ENCODE measurements around the gene UBXN2A. TPM values are rescaled to one million over a fixed set of nuclear protein-coding genes. Genes with fewer than 3 reads are reported as not detected.

The UBXN2A gene
- 13.3 and 29.5 TPM in 2 replicates for total RNA-seq (2014; rRNA removed; shearing (Covaris generic))

DNA sequence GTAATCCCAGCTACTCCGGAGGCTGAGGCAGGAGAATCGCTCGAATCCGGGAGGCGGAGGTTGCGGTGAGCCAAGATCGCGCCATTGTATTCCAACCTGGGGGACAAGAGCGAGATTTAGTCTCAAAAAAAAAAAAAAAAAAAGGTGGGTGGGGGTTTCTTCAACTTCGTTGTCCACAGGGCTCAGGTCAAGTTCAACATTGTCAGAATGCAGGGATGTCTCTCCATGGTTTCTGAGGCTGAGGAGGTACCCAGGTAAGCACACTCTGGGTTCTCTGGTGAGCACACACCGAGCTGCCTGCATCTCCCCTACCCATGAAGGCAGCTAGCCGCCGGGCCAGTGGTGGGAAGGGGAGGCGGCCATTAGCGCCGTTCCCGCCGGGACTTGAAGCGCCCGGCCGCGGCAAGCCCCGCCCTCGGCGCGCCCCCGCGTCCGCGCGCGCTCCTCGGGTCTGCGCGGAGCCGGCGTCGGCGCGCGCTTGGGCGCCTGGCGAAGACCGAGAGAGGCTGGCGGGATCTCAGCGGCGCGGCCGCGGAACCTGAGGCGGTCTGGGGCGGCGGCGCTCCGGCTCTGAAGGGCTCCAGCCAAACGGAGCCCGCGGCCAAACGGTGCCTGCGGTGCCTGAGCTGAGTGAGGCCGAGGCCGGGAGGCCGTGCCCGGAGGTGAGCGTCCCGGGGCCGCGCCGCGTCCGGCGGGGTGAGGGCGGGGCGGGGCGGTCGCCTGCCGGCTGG is at the start of gene UBXN2A:
Gene UBXN2A (plus strand): TSS at position 477 of the 731 bp plus-strand sequence. CDS start 17,852 bp downstream, outside the sequence.
- DNase-seq (ENCODE audit: low spot score): peak; percentile 80
- in situ Hi-C loops (cut with HindIII; ENCODE audit: low sequenced_read_pairs): no loop called here

GRCh38 chr2:23900133-23900532 is 40.1 kb upstream of the UBXN2A start:
- DNase-seq (ENCODE audit: low spot score): no peak
- in situ Hi-C loops (cut with HindIII; ENCODE audit: low sequenced_read_pairs): loop anchor here (5.0 kb wide), 1 partner anchor 57 kb away; no protein-coding TSS in a partner anchor

DNA sequence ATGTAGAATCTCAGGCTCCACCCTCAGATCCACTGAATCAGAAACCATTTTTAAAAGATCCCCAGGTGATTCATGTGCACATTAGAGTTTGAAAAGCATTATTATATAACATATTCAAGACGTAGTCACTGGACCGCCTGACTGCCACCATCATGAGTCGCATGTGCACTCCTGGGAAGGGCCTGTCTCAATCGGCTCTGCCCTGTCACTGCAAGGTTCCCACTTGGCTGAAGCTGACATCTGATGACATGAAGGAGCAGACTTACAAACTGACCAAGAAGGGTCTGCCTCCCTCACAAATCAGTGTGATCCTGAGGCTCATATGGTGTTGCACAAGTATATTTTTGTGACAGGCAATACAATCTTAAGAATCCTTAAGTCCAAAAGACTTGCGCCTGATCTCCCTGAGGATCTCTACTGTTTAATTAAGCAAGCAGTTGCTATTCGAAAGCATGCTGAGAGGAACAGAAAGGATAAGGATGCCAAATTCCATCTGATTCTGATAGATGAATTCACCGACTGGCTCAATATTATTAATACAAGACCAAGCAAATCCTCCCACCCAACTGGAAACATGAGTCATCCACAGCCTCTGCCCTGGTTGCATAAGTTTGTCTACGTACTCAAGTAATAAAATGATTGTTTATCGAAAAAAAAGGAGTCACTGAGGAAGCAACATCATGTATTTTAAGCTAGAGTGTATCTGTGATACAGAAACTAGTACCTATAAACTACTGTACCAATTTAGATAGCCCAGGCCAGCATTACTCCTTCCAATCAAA is 39.5 kb upstream of the UBXN2A start:
- peak; percentile 21 for DNase-seq (ENCODE audit: low spot score)

DNA sequence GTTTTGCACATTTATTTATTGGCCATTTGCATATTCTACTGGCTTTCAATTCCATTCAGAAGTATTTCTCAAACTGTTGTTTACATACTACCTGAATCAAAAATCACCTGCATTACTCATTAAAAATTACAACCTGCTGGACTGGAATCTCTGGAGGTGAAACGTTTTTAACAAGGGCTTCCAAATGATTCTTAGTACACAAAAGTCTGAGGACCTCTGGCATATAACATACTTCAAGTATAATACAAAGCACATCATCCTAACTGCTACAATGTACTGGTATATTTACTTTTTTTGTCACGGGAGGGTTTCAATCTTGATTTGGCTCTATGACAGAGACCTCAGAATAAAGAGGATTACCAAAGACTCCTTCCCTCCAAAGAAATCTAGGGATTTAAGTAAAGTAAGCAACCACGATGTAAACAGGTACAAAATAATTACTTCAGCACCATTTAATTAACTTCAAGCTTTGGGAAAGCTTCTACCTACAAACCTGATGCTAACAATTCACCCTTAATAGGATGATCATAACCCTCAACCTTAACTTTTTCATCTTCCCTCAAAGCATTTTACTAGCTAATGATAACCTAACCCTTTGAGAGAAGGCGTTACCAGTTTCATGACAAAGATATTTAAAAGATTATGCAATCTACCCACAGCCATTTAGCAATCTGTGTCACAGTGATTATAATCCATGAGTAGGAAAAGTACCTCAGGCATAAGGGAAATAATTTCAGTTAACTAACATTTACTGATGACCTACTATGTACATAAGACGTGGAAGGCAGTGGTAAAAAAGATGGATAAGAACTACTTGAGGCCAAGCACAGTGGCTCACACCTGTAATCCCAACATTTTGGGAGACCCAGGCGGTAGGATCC is 38.1 kb upstream of the UBXN2A start:
- in situ Hi-C loops (cut with HindIII; ENCODE audit: low sequenced_read_pairs): loop anchor here (5.0 kb wide), 1 partner anchor 55 kb away; no protein-coding TSS in a partner anchor
- DNase-seq (ENCODE audit: low spot score): no peak

More for the DNA sequence above, 39.5 kb upstream of the UBXN2A start:
- in situ Hi-C loops (cut with HindIII; ENCODE audit: low sequenced_read_pairs): loop anchor here (5.0 kb wide), 1 partner anchor 57 kb away; no protein-coding TSS in a partner anchor

DNA sequence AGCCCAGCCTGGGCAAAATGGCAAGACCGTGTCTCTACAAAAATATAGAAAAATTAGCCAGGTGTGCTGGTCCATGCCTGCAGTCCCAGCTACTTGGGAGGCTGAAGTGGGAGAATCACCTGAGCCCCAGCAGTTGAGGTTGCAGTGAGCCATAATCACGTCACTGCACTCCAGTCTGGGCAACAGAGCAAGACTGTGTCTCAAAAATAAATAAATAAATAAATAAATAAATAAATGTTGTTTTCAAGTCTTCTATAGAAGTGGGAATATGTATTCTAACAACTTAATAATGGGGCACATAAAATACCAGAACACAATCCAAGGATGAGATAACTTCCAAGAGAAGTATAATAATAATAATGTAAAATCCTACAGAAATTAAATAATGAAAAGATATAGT is 37.2 kb upstream of the UBXN2A start:
- in situ Hi-C loops (cut with HindIII; ENCODE audit: low sequenced_read_pairs): loop anchor here (5.0 kb wide), 1 partner anchor 54 kb away; no protein-coding TSS in a partner anchor
- DNase-seq (ENCODE audit: low spot score): no peak

DNA sequence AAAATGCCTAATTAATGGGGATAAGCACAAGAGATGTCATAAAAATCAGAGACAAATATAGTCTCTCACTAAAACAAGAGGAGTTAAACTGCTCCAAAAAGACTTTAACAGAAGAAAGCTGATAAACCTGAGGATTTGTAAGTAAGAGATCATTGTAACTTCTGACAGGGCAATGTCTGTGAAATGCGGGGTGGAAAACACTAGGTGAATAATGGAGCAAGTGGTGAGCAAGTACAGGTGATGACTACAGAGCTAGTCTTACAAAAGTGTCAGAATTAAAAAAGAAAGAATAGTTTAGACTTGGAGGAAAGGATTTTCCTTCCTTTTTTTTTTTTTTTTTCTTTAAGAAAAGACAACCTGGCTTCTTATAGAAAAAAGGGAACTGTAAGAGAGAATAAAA is 36.0 kb upstream of the UBXN2A start:
- in situ Hi-C loops (cut with HindIII; ENCODE audit: low sequenced_read_pairs): loop anchor here (5.0 kb wide), 1 partner anchor 53 kb away; no protein-coding TSS in a partner anchor
- no peak for DNase-seq (ENCODE audit: low spot score)

- no peak for DNase-seq (ENCODE audit: low spot score)
- in situ Hi-C loops (cut with HindIII; ENCODE audit: low sequenced_read_pairs): loop anchor here (5.0 kb wide), 1 partner anchor 53 kb away; no protein-coding TSS in a partner anchor
Measured at GRCh38 chr2:23904692-23905091, 35.6 kb upstream of the UBXN2A start.

DNA sequence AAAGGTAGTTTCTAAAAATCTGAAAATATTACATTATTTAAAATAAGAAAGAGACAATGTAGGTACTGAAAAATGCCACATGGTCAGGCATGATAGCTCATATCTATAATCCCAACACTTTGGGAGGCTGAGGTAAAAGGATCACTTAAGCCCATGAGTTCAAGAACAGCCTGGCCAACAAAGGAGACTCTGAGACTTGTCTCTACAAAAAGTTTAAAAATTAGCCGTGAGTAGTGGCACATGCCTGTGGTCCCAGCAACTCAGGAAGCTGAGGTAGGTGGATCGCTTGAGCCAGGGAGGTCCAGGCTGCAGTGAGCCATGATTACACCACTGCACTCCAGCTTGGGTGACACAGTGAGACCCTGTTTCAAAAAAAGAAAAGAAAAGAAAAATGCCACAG is 35.1 kb upstream of the UBXN2A start:
- no peak for DNase-seq (ENCODE audit: low spot score)
- in situ Hi-C loops (cut with HindIII; ENCODE audit: low sequenced_read_pairs): no loop called here

DNA sequence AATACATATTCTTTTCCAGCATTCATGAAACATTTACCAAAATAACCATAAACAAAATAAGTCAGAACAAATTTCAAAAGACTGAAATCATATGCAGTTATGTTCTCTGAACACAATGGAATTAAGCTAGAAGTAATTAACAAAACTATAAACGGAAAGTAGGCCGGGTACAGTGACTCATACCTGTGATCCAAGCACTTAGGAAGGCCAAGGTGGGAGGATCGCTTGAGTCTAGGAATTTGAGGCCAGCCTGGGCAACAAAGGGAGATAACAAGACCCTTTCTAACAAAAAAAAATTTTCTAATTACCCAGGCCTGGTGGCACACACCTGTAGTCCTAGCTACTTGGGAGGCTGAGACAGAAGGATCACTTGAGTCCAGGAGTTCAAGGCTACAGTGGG is 28.2 kb upstream of the UBXN2A start:
- in situ Hi-C loops (cut with HindIII; ENCODE audit: low sequenced_read_pairs): no loop called here
- DNase-seq (ENCODE audit: low spot score): no peak

GRCh38 chr2:23915327-23915726 is 24.9 kb upstream of the UBXN2A start:
- DNase-seq (ENCODE audit: low spot score): no peak
- in situ Hi-C loops (cut with HindIII; ENCODE audit: low sequenced_read_pairs): no loop called here

- in situ Hi-C loops (cut with HindIII; ENCODE audit: low sequenced_read_pairs): no loop called here
- no peak for DNase-seq (ENCODE audit: low spot score)
Measured at GRCh38 chr2:23916727-23917405, 23.4 kb upstream of the UBXN2A start.

DNA sequence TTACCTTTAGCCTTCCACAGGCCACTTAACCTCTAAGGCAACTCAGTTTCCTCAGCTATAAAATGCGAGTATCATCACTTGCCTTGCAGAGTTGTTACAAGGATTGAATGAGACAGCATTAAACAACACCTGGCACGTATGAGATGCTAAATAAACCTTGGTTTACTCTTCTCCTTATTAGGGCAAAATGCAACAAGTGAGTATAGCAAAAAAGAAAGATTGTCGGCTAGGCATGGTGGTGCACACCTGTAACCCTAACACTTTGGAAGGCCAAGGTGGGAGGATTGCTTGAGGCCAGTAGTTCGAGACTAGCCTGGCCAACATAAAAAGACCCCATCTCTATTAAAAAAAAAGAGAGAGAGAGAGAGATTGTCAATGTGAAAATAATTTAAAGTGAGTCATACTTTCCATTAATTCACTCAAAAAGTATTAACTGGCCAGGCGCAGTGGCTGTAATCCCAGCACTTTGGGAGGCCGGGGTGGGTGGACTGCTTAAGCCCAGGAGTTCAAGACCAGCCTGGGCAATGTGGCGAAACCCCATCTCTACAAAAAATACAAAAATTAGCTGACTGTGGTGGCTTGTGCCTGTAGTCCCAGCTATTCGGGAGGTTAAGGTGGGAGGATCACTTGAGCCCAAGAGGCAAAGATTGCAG is 21.3 kb upstream of the UBXN2A start:
- DNase-seq (ENCODE audit: low spot score): no peak
- in situ Hi-C loops (cut with HindIII; ENCODE audit: low sequenced_read_pairs): no loop called here

DNA sequence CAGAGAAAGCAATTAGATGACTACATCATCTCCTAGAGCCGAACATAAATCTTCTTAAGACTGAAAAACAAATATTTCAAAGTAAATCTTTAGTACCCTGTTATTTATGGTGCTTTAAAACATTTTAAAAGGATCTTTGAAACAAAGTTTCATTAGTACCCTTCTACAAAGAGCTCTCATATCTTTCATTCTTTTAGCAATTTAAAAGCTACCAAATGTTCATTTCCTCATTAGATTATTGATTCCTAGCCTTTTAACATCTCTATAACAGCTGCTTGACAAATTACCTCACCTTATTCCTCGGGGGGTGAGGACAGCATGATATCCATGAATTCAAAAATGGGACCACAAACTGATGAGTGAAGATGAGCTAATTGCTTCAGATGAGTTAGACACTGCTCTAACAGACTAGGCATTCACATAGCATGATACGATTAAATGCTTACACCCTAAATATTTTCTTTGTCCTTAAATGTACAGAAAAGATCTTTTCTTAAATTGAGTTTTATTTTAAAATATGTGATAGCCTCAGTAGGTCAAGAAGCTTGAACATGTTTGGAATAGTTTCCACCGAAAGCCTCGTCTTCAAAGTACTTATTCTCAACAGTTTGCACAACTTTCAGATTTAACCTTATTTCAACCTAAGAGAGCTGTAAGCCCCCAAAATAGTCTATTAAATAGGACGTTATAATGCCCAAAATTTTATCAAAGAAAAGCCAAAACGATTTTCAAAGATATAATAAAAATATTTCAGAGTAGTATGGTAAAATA is 15.5 kb upstream of the UBXN2A start:
- peak; percentile 21 for DNase-seq (ENCODE audit: low spot score)
- in situ Hi-C loops (cut with HindIII; ENCODE audit: low sequenced_read_pairs): no loop called here

GRCh38 chr2:23925702-23926289 is 14.5 kb upstream of the UBXN2A start:
- in situ Hi-C loops (cut with HindIII; ENCODE audit: low sequenced_read_pairs): no loop called here
- DNase-seq (ENCODE audit: low spot score): peak; percentile 51

DNA sequence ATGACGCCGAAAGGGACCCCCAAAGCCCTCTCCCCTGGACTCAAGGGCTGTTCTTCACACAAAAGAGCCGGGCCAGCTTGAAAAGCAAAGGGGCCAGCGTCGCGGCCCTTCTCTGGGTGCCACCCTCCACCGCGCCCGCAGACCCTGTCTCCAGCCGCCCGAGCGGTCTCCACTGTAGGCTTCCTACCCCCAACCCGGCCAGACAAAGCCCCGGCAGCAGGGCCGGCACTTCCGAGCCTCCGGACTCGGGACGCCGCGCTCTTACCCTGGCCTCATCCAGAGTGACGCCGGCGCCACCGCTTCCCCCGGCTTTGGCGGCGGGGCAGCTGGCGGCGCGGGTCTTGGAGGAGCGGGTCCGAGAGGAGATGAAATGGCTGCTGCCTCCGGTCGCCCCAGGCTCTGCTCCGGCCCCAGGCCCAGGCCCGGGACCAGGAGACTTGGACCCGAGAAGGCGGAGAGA is 13.9 kb upstream of the UBXN2A start:
- peak; percentile 41 for DNase-seq (ENCODE audit: low spot score)
- in situ Hi-C loops (cut with HindIII; ENCODE audit: low sequenced_read_pairs): no loop called here

- peak; percentile 93 for DNase-seq (ENCODE audit: low spot score)
- in situ Hi-C loops (cut with HindIII; ENCODE audit: low sequenced_read_pairs): no loop called here
Measured at GRCh38 chr2:23926750-23927571, 13.3 kb upstream of the UBXN2A start, which contains the start of gene ATAD2B. Gene ATAD2B, minus strand, starts transcription at chr2:23927123. Its CDS starts 353 bp downstream, at chr2:23926770.
